LNCAP (cell line): ENCODE data around the gene CCIN.

Experiments
- CTCF ChIP-seq: fragments of 450-650 bp; IDR thresholded peaks from 2 replicates; pipeline ENCODE4 v1.5.1; 2017; ENCODE audit warnings: mild to moderate bottlenecking

CCIN gene

GRCh38 chr9:36149197-36149596, 20.0 kb upstream of the CCIN start:
- TF ChIP-seq CTCF, result no peak

GRCh38 chr9:36150574-36151315, 18.4 kb upstream of the CCIN start:
- no peak for TF ChIP-seq CTCF

GRCh38 chr9:36151316-36152210, 17.6 kb upstream of the CCIN start:
- TF ChIP-seq CTCF, result no peak

GRCh38 chr9:36152741-36153438, 16.3 kb upstream of the CCIN start:
- no peak for TF ChIP-seq CTCF

GRCh38 chr9:36153746-36154145, 15.4 kb upstream of the CCIN start:
- TF ChIP-seq CTCF, result no peak

GRCh38 chr9:36154331-36154952, 14.7 kb upstream of the CCIN start:
- no peak for TF ChIP-seq CTCF

GRCh38 chr9:36156116-36156515, 13.1 kb upstream of the CCIN start:
- TF ChIP-seq CTCF, result no peak
